GM20431 (cell line): ENCODE measurements around the gene GPR55.

Experiments used
- in situ Hi-C: fragments of 300-500 bp; cut with MseI, MboI; formaldehyde crosslinking; loops from one replicate; pipeline ENCODE4 v1.15.0; 2020; ENCODE audit warnings: low sequenced_read_pairs; ENCODE audit not compliant: unreplicated experiment

The GPR55 gene

DNA sequence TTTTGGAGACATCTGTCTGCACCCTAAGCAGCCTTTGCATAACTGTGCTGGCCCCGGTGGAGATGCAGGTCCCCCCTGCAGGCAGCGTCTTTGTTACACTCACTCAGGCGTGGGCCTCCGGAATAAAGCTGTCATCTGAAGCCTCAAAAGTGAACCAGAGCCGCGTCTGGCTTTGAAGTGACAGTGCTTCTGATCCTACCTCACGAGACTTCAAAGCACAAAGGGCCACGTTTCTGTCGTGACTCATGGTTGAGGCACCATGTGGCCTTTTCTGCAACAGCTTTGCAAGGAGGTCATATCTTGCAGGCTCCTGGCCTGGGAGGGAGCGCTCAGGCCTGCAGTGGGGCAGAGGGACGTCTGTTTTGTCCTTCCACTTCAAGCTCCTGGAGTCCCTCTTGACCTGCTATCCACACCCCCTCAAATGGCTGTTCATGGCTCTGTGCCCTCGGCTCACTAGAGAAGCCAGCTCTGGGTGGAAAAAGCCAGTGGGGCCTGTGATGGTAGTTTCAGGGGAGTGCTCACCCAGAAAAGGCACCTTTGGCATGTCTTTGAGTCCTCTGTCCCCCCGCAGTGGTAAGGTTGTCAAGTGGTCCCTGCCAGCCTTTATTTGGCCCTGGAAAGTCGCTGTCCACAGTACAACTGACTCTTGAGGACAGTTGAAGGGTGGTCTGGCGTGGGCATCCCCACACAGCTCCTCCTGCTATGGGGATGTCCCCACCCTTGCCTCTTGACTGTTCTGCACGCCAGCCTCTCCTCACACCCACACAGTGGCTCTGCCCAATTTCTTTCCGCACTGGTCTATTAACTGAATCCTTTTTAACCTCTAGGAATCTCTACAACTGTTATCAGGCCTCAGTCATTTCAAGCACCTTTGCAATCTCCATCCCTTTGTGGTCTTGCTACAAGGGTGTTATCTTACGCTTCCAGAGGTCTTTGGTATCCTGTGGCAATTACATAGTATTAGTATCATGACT lies 19.3 kb downstream of the GPR55 start:
- in situ Hi-C loops = loop anchor here (10.0 kb wide), 1 partner anchor 89 kb away; the partner anchor contains the start of gene SPATA3

GRCh38 chr2:230904856-230905447 lies 20.1 kb downstream of the GPR55 start:
- in situ Hi-C loops = loop anchor here (10.0 kb wide), 1 partner anchor 90 kb away; the partner anchor contains the start of gene SPATA3

- in situ Hi-C loops = loop anchor here (10.0 kb wide), 1 partner anchor 91 kb away; the partner anchor contains the start of gene SPATA3
Measured at GRCh38 chr2:230903231-230904150, 21.6 kb downstream of the GPR55 start.

DNA sequence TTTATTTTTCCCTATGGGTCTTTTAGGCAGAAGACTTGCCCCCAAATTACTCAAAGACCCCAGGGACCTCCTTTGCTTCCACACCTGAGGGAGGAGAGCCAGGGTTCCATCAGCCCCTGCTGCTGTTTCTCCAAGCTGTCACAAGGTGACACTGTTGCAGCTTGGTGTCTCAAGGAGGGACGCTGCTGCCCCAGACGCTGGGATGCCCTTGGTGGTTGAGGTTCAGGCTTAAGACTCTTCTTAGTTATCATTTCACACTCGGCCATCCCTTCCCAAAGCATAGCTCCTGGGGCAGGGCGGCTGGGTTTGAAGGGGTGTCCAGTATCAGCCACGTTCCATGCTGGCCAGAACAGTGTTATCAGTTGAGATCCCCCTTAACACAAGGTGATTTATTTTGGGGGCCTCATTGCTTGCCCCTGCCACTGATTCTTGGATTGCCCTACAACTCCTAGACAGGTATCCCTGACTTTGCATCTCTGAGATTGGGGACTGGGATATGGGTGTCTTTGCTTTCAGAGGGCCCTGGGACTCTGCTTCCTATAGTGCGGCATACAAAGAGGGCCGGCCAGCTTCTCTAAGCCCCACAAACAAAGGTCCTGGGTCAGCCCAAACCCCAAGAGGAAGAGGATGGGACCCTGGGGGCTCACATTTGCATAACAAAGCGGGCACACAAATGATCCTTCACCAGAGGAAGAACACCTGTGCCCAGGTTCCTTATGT lies 22.7 kb downstream of the GPR55 start:
- in situ Hi-C loops = loop anchor here (10.0 kb wide), 1 partner anchor 92 kb away; the partner anchor contains the start of gene SPATA3

GRCh38 chr2:230901006-230901405 lies 24.0 kb downstream of the GPR55 start:
- in situ Hi-C loops = loop anchor here (10.0 kb wide), 1 partner anchor 94 kb away; the partner anchor contains the start of gene SPATA3

GRCh38 chr2:230900336-230900995 lies 24.6 kb downstream of the GPR55 start:
- in situ Hi-C loops = loop anchor here (10.0 kb wide), 1 partner anchor 94 kb away; the partner anchor contains the start of gene SPATA3

DNA sequence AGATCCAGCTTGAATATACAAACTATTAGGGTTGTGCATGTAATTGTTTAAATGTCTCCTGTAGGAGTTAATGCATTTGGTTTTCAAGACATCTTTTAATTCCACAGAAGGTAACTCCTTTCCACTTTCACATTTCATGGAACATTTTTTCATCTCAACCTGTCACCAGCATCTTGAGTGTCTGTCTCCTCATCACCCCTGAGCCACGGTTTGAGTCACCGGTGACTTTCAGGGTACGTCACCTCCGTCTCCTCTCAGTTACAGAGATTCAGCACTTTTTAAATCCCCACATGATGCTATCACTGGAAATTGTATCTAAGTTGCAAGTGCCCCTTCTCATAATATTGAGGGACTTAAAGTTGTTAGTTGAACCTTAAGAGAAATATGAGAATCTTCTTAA lies 25.3 kb downstream of the GPR55 start:
- in situ Hi-C loops = loop anchor here (10.0 kb wide), 1 partner anchor 95 kb away; the partner anchor contains the start of gene SPATA3

DNA sequence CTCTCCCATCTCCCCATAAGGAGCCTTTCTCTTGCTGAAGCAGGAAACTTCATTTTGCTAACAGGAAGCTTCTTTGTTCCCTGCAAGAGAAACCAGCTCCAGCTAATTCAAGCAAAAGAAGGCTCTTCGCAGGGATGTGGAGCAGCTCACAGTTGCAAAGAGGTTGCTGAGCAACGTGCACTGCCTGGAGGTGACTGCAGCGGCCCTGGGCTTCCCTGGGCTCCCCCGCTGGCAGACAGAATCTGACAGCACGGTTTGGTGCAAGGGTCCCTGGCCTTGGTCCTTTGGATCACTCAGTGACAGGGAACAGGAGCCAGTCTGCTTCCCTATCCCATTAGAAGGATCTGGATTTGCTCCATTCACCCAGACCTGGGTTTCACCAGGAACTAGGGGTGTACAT lies 25.8 kb downstream of the GPR55 start:
- in situ Hi-C loops = no loop called here

GRCh38 chr2:230898713-230899091 lies 26.3 kb downstream of the GPR55 start:
- in situ Hi-C loops = no loop called here

- in situ Hi-C loops = no loop called here
Measured at GRCh38 chr2:230898016-230898712, 26.9 kb downstream of the GPR55 start.

DNA sequence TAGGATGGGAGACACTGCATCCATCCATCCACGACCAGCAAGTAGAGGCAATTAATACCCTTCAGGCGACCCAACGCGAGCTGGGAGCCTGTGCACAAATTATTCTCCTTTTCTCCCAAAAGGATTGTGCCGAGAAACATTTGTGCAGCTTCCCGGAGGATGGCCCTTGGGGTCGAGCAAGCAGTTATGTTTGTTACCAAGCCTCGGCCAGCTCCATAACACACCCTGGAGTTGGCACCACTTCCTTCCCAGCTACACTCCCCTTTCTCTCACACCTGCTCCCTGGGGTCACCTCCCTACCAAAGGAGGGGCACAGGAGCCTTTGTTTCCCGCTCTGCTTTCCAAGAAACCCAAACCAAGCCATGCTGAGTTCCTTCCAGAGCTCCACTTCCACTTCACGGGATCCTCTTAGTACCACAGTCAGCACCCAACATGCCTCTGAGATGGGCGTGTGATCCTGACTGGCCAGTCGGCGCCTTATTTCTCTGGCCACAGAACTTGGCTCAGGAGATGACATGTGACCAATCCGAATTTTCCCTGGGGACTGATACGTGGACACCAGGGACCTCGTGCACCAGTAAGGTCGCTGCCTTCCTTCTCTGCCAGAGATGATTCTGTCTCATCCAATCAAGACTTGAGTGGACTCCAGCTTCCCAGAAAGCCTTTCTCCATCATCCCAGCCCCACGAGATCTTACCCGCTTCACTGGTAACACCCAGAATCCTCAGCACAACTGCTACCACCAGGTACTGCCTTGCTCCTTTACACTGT lies 28.5 kb downstream of the GPR55 start:
- in situ Hi-C loops = no loop called here

GRCh38 chr2:230895536-230896345 lies 29.3 kb downstream of the GPR55 start:
- in situ Hi-C loops = no loop called here

GRCh38 chr2:230893841-230894781 lies 30.9 kb downstream of the GPR55 start:
- in situ Hi-C loops = no loop called here

DNA sequence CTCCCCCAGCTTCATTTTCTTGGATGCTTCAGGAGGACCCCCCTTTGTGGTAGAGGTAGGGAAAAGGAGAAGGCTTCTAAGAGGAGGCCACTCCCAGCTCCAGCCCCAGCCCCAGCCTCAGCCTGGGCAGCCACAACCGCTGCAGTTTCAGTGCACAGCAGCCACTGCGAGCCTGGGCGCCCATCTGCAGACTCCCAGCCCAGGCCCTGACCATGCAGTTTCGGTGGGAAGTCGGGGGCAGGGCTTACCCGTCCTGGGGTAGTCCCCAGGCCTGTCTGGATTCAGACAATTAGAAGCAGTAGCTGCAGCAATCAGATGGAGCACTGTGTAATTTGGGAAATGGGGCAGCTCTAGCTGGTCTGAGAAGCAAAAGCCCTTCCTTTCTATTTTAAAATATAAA lies 31.7 kb downstream of the GPR55 start:
- in situ Hi-C loops = no loop called here

DNA sequence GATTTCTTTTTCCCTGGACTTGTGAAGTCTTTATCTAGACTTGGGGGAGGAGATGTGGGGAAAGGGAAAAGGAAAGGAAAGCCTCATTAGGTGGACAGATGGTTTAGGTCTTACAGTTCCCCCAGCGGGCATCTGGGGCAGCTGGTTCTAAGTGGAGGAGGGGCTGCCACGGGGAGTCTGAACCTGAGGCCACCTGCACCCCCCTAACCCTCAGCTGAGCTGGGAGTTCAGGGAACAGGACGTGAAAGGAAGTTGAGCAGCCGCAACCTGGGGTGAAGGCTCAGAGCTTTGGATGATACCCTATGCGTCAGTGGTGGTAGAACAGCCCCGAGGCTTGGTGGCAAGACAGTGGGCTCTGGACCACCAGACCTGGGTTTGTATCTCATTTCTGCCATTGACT lies 33.5 kb downstream of the GPR55 start:
- in situ Hi-C loops = no loop called here

DNA sequence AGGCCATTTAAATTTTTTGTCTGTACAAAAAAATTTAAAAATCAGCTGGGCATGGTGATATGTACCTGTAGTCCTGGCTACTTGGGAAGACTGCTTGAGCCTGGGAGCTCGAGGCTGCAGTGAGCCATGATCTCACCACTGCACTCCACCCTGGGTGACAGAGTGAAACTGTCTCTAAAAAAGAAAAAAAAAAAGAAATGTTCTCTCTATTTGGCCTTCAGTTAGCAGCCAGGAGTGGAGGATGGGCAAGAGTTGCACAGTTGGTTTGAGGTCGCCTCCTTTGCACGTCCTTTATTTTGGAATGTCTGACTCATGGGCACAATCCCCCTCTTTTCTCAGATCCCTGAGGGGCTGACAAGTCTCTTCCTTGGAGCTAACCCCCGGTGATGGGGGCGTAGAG lies 34.0 kb downstream of the GPR55 start:
- in situ Hi-C loops = no loop called here
